ENCODE results near the gene GSG1L.

GSG1L gene

GRCh38 chr16:27852681-27853080, 210.8 kb downstream of the GSG1L start:
- H3K9ac ChIP-seq (ENCODE audit: low read depth, low read length) = no peak overlapping the region
- H3K9me3 ChIP-seq (replicated peaks; ENCODE audit: low read length) = no peaks in the 10 kb centered on the region
- no peak overlapping the region for H3K4me2 ChIP-seq (ENCODE audit: low read length)
- H3K27me3 ChIP-seq (ENCODE audit: control insufficient read depth, insufficient read depth, low read length) = no peaks in the 10 kb centered on the region
- no peaks in the 10 kb centered on the region for H3K4me1 ChIP-seq (ENCODE audit: control insufficient read depth, insufficient read depth, low read length)
- H3K36me3 ChIP-seq (ENCODE audit: insufficient read depth, low read length) = no peaks in the 10 kb centered on the region
- no peak overlapping the region for H3K4me3 ChIP-seq (ENCODE audit: low read length)

- H3K9ac ChIP-seq (ENCODE audit: low read depth, low read length) = no peak overlapping the region
- no peaks in the 10 kb centered on the region for H3K9me3 ChIP-seq (replicated peaks; ENCODE audit: low read length)
- no peaks in the 10 kb centered on the region for H3K36me3 ChIP-seq (ENCODE audit: insufficient read depth, low read length)
- H3K27me3 ChIP-seq (ENCODE audit: control insufficient read depth, insufficient read depth, low read length) = no peaks in the 10 kb centered on the region
- H3K4me1 ChIP-seq (ENCODE audit: control insufficient read depth, insufficient read depth, low read length) = no peaks in the 10 kb centered on the region
- no peak overlapping the region for H3K4me2 ChIP-seq (ENCODE audit: low read length)
- H3K4me3 ChIP-seq (ENCODE audit: low read length) = no peak overlapping the region
These were observed 211.4 kb downstream of the GSG1L start for GRCh38 chr16:27852116-27852515.

- Histone ChIP-seq H3K9ac (ENCODE audit: low read depth, low read length) (no peak overlapping the region), H3K4me1 (ENCODE audit: control insufficient read depth, insufficient read depth, low read length) (no peaks in the 10 kb centered on the region), H3K27me3 (ENCODE audit: control insufficient read depth, insufficient read depth, low read length) (no peaks in the 10 kb centered on the region), H3K4me2 (ENCODE audit: low read length) (no peak overlapping the region), H3K9me3 (replicated peaks; ENCODE audit: low read length) (no peaks in the 10 kb centered on the region), H3K36me3 (ENCODE audit: insufficient read depth, low read length) (no peaks in the 10 kb centered on the region), H3K4me3 (ENCODE audit: low read length) (no peak overlapping the region)
These were observed 211.9 kb downstream of the GSG1L start for GRCh38 chr16:27851586-27851985.

GRCh38 chr16:27849621-27850020, 213.9 kb downstream of the GSG1L start:
- no peaks in the 10 kb centered on the region for H3K9me3 ChIP-seq (replicated peaks; ENCODE audit: low read length)
- peaks cover 4% of the 10 kb centered on the region for H3K27me3 ChIP-seq (ENCODE audit: control insufficient read depth, insufficient read depth, low read length)
- no peak overlapping the region for H3K9ac ChIP-seq (ENCODE audit: low read depth, low read length)
- no peak overlapping the region for H3K4me2 ChIP-seq (ENCODE audit: low read length)
- H3K36me3 ChIP-seq (ENCODE audit: insufficient read depth, low read length) = no peaks in the 10 kb centered on the region
- H3K4me1 ChIP-seq (ENCODE audit: control insufficient read depth, insufficient read depth, low read length) = no peaks in the 10 kb centered on the region
- no peak overlapping the region for H3K4me3 ChIP-seq (ENCODE audit: low read length)

GRCh38 chr16:27847030-27847550, 216.4 kb downstream of the GSG1L start:
- Histone ChIP-seq H3K9me3 (replicated peaks; ENCODE audit: low read length) (no peaks in the 10 kb centered on the region), H3K4me3 (ENCODE audit: low read length) (no peak overlapping the region), H3K4me2 (ENCODE audit: low read length) (no peak overlapping the region), H3K4me1 (ENCODE audit: control insufficient read depth, insufficient read depth, low read length) (no peaks in the 10 kb centered on the region), H3K36me3 (ENCODE audit: insufficient read depth, low read length) (no peaks in the 10 kb centered on the region), H3K27me3 (ENCODE audit: control insufficient read depth, insufficient read depth, low read length) (peaks cover 27% of the 10 kb centered on the region), H3K9ac (ENCODE audit: low read depth, low read length) (no peak overlapping the region)

- no peak overlapping the region for H3K9ac ChIP-seq (ENCODE audit: low read depth, low read length)
- H3K4me2 ChIP-seq (ENCODE audit: low read length) = no peak overlapping the region
These were observed 218.7 kb downstream of the GSG1L start for GRCh38 chr16:27844826-27845225.

GRCh38 chr16:27843800-27844199, 219.7 kb downstream of the GSG1L start:
- H3K27me3 ChIP-seq (ENCODE audit: control insufficient read depth, insufficient read depth, low read length) = peaks cover 34% of the 10 kb centered on the region
- H3K4me2 ChIP-seq (ENCODE audit: low read length) = no peak overlapping the region

More at GRCh38 chr16:27844826-27845225, 218.7 kb downstream of the GSG1L start:
- Histone ChIP-seq H3K27me3 (ENCODE audit: control insufficient read depth, insufficient read depth, low read length) (peaks cover 34% of the 10 kb centered on the region), H3K4me3 (ENCODE audit: low read length) (no peak overlapping the region), H3K4me1 (ENCODE audit: control insufficient read depth, insufficient read depth, low read length) (no peaks in the 10 kb centered on the region), H3K9me3 (replicated peaks; ENCODE audit: low read length) (no peaks in the 10 kb centered on the region), H3K36me3 (ENCODE audit: insufficient read depth, low read length) (no peaks in the 10 kb centered on the region)

GRCh38 chr16:27841911-27842310, 221.6 kb downstream of the GSG1L start:
- Histone ChIP-seq H3K9ac (ENCODE audit: low read depth, low read length) (no peak overlapping the region), H3K27me3 (ENCODE audit: control insufficient read depth, insufficient read depth, low read length) (peaks cover 34% of the 10 kb centered on the region), H3K4me1 (ENCODE audit: control insufficient read depth, insufficient read depth, low read length) (no peaks in the 10 kb centered on the region), H3K36me3 (ENCODE audit: insufficient read depth, low read length) (no peaks in the 10 kb centered on the region), H3K9me3 (replicated peaks; ENCODE audit: low read length) (no peaks in the 10 kb centered on the region), H3K4me2 (ENCODE audit: low read length) (no peak overlapping the region), H3K4me3 (ENCODE audit: low read length) (no peak overlapping the region)

More at GRCh38 chr16:27843800-27844199, 219.7 kb downstream of the GSG1L start:
- no peaks in the 10 kb centered on the region for H3K36me3 ChIP-seq (ENCODE audit: insufficient read depth, low read length)
- no peak overlapping the region for H3K9ac ChIP-seq (ENCODE audit: low read depth, low read length)
- H3K9me3 ChIP-seq (replicated peaks; ENCODE audit: low read length) = no peaks in the 10 kb centered on the region
- no peak overlapping the region for H3K4me3 ChIP-seq (ENCODE audit: low read length)
- no peaks in the 10 kb centered on the region for H3K4me1 ChIP-seq (ENCODE audit: control insufficient read depth, insufficient read depth, low read length)

- Histone ChIP-seq H3K4me3 (ENCODE audit: low read length) (no peak overlapping the region), H3K27me3 (ENCODE audit: control insufficient read depth, insufficient read depth, low read length) (peaks cover 34% of the 10 kb centered on the region), H3K9ac (ENCODE audit: low read depth, low read length) (no peak overlapping the region), H3K4me1 (ENCODE audit: control insufficient read depth, insufficient read depth, low read length) (no peaks in the 10 kb centered on the region), H3K4me2 (ENCODE audit: low read length) (no peak overlapping the region), H3K36me3 (ENCODE audit: insufficient read depth, low read length) (no peaks in the 10 kb centered on the region), H3K9me3 (replicated peaks; ENCODE audit: low read length) (no peaks in the 10 kb centered on the region)
These were observed 222.3 kb downstream of the GSG1L start for GRCh38 chr16:27841061-27841801.

- Histone ChIP-seq H3K4me1 (ENCODE audit: control insufficient read depth, insufficient read depth, low read length) (no peaks in the 10 kb centered on the region), H3K27me3 (ENCODE audit: control insufficient read depth, insufficient read depth, low read length) (peaks cover 34% of the 10 kb centered on the region), H3K4me3 (ENCODE audit: low read length) (no peak overlapping the region), H3K4me2 (ENCODE audit: low read length) (no peak overlapping the region), H3K36me3 (ENCODE audit: insufficient read depth, low read length) (no peaks in the 10 kb centered on the region), H3K9ac (ENCODE audit: low read depth, low read length) (no peak overlapping the region), H3K9me3 (replicated peaks; ENCODE audit: low read length) (no peaks in the 10 kb centered on the region)
These were observed 223.0 kb downstream of the GSG1L start for GRCh38 chr16:27840311-27841060.

- Histone ChIP-seq H3K4me1 (ENCODE audit: control insufficient read depth, insufficient read depth, low read length) (no peaks in the 10 kb centered on the region), H3K27me3 (ENCODE audit: control insufficient read depth, insufficient read depth, low read length) (peaks cover 32% of the 10 kb centered on the region), H3K4me3 (ENCODE audit: low read length) (no peak overlapping the region), H3K9me3 (replicated peaks; ENCODE audit: low read length) (no peaks in the 10 kb centered on the region), H3K36me3 (ENCODE audit: insufficient read depth, low read length) (no peaks in the 10 kb centered on the region), H3K9ac (ENCODE audit: low read depth, low read length) (no peak overlapping the region), H3K4me2 (ENCODE audit: low read length) (no peak overlapping the region)
These were observed 224.1 kb downstream of the GSG1L start for GRCh38 chr16:27839419-27839818.
